ENCODE measurements around the gene LMF1.
"Not testable (repeated sequence)": the region's sequence is repeated elsewhere in the genome, so short reads cannot be mapped to it uniquely, and the experiment has no call there.

Gene LMF1

DNA sequence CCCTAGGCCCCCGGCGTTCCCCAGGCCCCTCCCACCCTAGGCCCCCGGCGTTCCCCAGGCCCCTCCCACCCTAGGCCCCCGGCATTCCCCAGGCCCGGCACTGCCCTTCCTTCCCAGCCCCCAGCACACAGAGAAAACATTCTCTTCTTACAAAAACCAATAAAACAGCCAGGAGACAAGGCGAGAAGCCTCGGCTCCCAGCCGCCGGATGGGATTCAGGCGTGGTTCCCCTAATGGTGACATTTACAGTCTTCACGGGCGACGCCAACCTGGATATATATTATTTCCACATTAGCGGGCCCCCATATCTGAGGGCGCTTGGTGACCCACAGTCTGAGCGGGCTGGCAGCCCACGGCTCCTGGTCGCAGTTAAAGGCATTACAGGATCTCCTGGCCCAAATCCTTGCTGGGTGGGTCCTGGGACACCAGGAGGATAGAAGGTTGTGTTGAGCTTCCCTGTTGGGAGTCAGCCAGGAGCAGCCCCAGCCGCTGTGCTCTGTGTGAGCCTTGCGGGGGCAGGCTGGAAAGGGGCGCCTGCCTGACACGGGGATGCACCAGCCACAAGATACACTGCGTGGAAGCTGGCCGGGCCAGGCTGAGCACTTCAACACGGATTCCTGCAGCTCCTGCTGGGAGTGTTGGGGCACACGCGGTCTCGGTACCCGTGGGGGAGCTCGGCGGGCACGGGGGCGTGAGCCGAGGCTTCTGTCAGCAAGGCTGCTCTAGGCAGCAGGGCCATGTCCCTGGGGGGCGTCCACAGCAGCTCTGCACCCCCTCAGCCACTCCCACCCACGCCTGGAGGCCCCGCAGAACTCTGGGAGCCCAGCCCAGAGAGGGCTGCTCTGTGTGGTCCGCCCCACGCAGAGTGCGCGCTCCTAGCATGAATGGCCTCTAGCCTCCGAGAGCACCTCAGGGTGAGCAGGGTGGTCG is 83.7 kb downstream of the LMF1 start:
- H3K4me3 ChIP-seq (ENCODE audit: low read depth, low read length): no peak overlapping the region
- no peak for DNase-seq (ENCODE audit: low read depth, low spot score)
- TF ChIP-seq, protein P1, sequence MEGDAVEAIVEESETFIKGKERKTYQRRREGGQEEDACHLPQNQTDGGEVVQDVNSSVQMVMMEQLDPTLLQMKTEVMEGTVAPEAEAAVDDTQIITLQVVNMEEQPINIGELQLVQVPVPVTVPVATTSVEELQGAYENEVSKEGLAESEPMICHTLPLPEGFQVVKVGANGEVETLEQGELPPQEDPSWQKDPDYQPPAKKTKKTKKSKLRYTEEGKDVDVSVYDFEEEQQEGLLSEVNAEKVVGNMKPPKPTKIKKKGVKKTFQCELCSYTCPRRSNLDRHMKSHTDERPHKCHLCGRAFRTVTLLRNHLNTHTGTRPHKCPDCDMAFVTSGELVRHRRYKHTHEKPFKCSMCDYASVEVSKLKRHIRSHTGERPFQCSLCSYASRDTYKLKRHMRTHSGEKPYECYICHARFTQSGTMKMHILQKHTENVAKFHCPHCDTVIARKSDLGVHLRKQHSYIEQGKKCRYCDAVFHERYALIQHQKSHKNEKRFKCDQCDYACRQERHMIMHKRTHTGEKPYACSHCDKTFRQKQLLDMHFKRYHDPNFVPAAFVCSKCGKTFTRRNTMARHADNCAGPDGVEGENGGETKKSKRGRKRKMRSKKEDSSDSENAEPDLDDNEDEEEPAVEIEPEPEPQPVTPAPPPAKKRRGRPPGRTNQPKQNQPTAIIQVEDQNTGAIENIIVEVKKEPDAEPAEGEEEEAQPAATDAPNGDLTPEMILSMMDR (IDR thresholded peaks at IDR 0.05; ENCODE audit: low read depth, low read length): no peak
- in situ Hi-C loops (cut with HindIII; ENCODE audit: low sequenced_read_pairs): no loop called here

DNA sequence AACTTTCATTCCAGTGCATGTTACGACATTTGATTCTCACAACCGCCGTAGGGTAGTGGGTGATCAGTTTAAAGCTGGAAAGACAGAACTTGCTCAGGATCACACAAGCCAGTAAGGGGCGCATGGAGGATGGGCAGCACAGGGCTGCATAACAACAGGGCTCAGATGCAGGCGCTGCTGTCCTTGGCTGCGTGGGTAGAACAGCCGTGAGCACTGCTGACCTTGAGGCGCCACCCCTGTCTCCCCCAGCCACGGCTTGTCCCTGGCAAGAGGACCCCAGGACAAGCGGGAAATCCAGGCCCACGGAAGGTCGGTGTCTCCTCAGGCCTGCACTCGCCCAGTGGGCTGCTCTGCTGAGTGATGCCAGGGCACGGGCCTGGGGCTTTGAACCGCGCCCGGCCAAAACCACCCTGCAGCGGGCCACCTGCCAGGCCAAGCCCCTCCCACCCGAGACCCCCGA is 84.7 kb downstream of the LMF1 start:
- DNase-seq (ENCODE audit: low read depth, low spot score): no peak
- in situ Hi-C loops (cut with HindIII; ENCODE audit: low sequenced_read_pairs): no loop called here
- TF ChIP-seq, protein P1 (IDR thresholded peaks at IDR 0.05; ENCODE audit: low read depth, low read length): no peak
- H3K4me3 ChIP-seq (ENCODE audit: low read depth, low read length): no peak overlapping the region

DNA sequence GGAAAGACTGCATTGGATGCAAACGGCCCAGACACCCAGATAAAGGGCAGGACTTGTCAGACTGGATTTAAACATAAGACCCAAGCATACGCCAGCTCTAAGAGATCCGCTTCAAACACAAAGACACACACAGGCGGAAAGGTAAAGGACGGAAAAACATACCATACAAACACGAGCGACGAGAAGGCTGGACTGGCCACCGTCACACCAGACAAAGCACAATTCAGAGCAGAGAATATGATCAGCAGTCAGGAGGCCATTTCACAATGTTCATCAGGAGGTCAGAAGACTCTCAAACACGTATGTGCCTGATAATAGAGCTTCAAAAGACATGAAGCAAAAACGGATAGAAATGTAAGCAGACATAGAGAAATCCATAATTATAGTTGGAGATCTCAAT is 85.4 kb downstream of the LMF1 start:
- TF ChIP-seq, protein P1 (IDR thresholded peaks at IDR 0.05; ENCODE audit: low read depth, low read length): no peak
- no peak for DNase-seq (ENCODE audit: low read depth, low spot score)
- H3K4me3 ChIP-seq (ENCODE audit: low read depth, low read length): no peak overlapping the region
- in situ Hi-C loops (cut with HindIII; ENCODE audit: low sequenced_read_pairs): no loop called here

DNA sequence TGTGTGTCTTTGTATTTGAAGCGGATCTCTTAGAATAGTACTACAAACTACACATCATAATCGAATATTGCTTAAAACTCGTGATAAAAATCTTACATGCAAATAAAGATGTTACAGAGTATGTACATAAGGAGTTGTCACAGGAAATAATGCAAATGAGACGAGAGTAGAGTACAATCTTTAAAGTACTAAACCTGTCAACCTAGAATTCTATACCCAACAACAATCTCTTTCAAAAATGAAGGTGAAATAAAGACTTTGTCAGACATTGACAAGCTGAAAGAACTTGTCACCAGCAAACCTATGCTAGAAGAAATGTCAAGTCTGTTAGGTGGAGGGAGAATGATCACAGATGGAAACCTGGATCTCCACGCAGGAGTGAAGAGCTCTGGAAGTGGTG is 86.6 kb downstream of the LMF1 start:
- in situ Hi-C loops (cut with HindIII; ENCODE audit: low sequenced_read_pairs): no loop called here
- TF ChIP-seq, protein P1 (IDR thresholded peaks at IDR 0.05; ENCODE audit: low read depth, low read length): no peak
- DNase-seq (ENCODE audit: low read depth, low spot score): no peak

DNA sequence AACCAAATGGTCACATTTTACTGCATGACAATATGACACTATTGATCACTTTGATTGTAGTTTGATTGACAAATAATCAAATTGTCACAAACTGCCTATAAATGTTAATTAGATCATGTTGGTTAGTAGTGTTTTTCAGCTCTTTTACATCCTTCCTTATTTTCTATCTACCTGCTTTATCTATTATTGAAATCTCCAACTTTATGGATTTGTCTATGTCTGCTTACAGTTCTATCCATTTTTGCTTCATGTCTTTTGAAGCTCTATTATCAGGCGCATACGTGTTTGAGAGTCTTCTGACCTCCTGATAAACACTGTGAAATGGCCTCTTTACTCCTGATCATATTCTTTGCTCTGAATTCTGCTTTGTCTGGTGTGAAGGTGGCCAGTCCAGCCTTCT is 87.0 kb downstream of the LMF1 start:
- in situ Hi-C loops (cut with HindIII; ENCODE audit: low sequenced_read_pairs): no loop called here
- DNase-seq (ENCODE audit: low read depth, low spot score): no peak
- TF ChIP-seq, protein P1 (IDR thresholded peaks at IDR 0.05; ENCODE audit: low read depth, low read length): no peak
- H3K4me3 ChIP-seq (ENCODE audit: low read depth, low read length): no peak overlapping the region

More for the DNA sequence above, 86.6 kb downstream of the LMF1 start:
- no peak overlapping the region for H3K4me3 ChIP-seq (ENCODE audit: low read depth, low read length)

DNA sequence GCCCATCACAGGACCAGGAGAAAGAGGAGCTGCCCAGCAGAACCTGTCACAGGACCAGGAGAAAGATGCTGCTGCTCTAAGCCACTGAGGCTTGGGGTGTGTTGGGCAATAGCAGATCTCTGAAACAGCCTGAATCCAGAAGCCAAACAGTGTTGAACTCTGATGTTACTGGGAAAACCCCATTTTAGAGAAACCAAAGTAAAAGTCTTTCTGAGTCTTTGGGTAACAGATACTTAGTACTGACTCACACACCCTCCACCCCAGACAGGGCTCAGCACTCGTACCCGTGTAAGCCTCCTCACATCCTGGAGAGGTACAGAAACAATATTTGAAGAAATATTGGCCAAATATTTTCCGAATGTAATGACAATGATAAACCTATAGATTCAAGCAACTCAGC is 87.4 kb downstream of the LMF1 start:
- no peak for DNase-seq (ENCODE audit: low read depth, low spot score)
- in situ Hi-C loops (cut with HindIII; ENCODE audit: low sequenced_read_pairs): no loop called here
- TF ChIP-seq, protein P1 (IDR thresholded peaks at IDR 0.05; ENCODE audit: low read depth, low read length): no peak
- no peak overlapping the region for H3K4me3 ChIP-seq (ENCODE audit: low read depth, low read length)

DNA sequence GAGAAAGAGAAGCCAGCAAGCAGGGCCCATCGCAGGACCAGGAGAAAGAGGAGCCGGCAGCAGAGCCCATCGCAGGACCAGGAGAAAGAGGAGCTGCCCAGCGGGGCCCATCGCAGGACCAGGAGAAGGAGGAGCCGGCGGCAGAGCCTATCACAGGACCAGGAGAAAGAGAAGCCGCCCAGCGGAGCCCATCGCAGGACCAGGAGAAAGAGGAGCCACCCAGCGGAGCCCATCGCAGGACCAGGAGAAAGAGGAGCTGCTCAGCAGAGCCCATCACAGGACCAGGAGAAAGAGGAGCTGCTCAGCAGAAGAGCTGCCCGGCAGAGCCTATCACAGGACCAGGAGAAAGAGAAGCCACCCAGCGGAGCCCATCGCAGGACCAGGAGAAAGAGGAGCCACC is 88.1 kb downstream of the LMF1 start:
- DNase-seq (ENCODE audit: low read depth, low spot score); in situ Hi-C loops (cut with HindIII; ENCODE audit: low sequenced_read_pairs); H3K4me3 ChIP-seq (ENCODE audit: low read depth, low read length): not testable (repeated sequence)

Measured in astrocyte of the spinal cord (primary cell).